OCI-LY7 (cell line): ENCODE measurements around the gene GALNT4.

ENCODE experiments used
- EZH2phosphoT487 ChIP-seq: fragments of 200-600 bp; sonication (generic); IDR thresholded peaks from 2 replicates; pipeline ENCODE4 v1.6.1; 2018; ENCODE audit warnings: low read depth, borderline replicate concordance, mild to moderate bottlenecking, mixed run types, antibody characterized with exemption, low read length, moderate library complexity, mixed read lengths
- TF ChIP-seq, protein P1 (sequence below): fragments of 200-600 bp; sonication (generic); conservative IDR thresholded peaks from 2 replicates; pipeline ENCODE4 v1.5.1; 2014; ENCODE audit warnings: mild to moderate bottlenecking, antibody characterized with exemption, low read length, moderate library complexity, mixed read lengths

DNA sequence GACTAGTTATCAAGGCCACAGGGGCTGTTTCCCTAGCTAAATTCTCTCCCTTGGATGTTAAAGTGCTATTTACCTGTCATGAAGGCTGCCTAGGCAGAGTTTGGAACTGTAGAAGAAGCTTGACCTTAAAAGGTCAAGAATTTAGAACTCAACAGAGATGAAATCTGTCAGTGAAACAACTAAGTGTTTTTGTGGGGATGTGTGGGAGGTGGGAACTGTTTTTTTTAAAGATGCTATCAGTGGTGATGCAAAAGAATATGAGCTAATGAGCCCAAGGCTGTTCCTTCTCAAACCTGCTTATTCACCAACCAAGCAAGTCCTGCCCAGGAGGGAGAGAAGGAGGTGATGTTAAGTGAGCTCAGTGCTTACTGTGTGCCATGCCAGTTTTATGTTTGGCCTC is 42.0 kb upstream of the GALNT4 start:
- TF ChIP-seq, protein P1, sequence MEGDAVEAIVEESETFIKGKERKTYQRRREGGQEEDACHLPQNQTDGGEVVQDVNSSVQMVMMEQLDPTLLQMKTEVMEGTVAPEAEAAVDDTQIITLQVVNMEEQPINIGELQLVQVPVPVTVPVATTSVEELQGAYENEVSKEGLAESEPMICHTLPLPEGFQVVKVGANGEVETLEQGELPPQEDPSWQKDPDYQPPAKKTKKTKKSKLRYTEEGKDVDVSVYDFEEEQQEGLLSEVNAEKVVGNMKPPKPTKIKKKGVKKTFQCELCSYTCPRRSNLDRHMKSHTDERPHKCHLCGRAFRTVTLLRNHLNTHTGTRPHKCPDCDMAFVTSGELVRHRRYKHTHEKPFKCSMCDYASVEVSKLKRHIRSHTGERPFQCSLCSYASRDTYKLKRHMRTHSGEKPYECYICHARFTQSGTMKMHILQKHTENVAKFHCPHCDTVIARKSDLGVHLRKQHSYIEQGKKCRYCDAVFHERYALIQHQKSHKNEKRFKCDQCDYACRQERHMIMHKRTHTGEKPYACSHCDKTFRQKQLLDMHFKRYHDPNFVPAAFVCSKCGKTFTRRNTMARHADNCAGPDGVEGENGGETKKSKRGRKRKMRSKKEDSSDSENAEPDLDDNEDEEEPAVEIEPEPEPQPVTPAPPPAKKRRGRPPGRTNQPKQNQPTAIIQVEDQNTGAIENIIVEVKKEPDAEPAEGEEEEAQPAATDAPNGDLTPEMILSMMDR: no peak
- TF ChIP-seq EZH2phosphoT487: no peak
